Left ventricle myocardium inferior (tissue), 1 donor: ENCODE measurements around the gene HLTF. TPM values are rescaled to one million over a fixed set of nuclear protein-coding genes. Genes with fewer than 3 reads are reported as not detected.

Experiments
- DNase-seq: peaks from one replicate; pipeline ENCODE4 v3.0.0-alpha.2; 2020
- H3K27ac ChIP-seq: fragments of 200-600 bp; replicated peaks from 2 replicates; pipeline ENCODE4 v1.8.0; 2021
- H3K27me3 ChIP-seq: fragments of 200-600 bp; 2 replicates; pipeline ENCODE4 v1.8.0; 2021; ENCODE audit warnings: low read depth
- H3K36me3 ChIP-seq: fragments of 200-600 bp; 2 replicates; pipeline ENCODE4 v1.8.0; 2021
- H3K4me1 ChIP-seq: fragments of 200-600 bp; 2 replicates; pipeline ENCODE4 v1.8.0; 2021
- H3K4me3 ChIP-seq: fragments of 200-600 bp; 2 replicates; pipeline ENCODE4 v1.8.0; 2021; ENCODE audit warnings: mild to moderate bottlenecking, moderate library complexity
- H3K9me3 ChIP-seq: fragments of 200-600 bp; replicated peaks from 2 replicates; pipeline ENCODE4 v1.8.0; 2021
- CTCF ChIP-seq: fragments of 200-600 bp; IDR thresholded peaks from 2 replicates; pipeline ENCODE4 v1.8.0; 2021; ENCODE audit warnings: antibody characterized with exemption, mild to moderate bottlenecking, borderline replicate concordance
- intact Hi-C: fragments of 100-400 bp; cut with micrococcal nuclease; formaldehyde crosslinking; loops from one replicate; pipeline ENCODE4 v1.11.0; 2022
- total RNA-seq: library from RNA; stranded (reverse); fragmentation: NEBNext Ultra II Directional; extraction: Animal tissue kit (Norgen Biotek cat#: 25700); gene quantifications from one replicate; pipeline ENCODE4 v1.2.1, GENCODE V29; 2021
- donor health status: DM: no; HTN: yes; CAD: no; lungs with severe emphysema.

HLTF gene
- total RNA-seq, 1 donor from 2014 or later: 27.4 TPM

GRCh38 chr3:149007567-149008257, 78.6 kb downstream of the HLTF start:
- peaks cover 67% of the 10 kb centered on the region for H3K36me3 ChIP-seq
- peaks cover 47% of the 10 kb centered on the region for H3K4me1 ChIP-seq
- no peak overlapping the region for H3K27ac ChIP-seq
- H3K9me3 ChIP-seq: no peaks in the 10 kb centered on the region
- H3K4me3 ChIP-seq: no peak overlapping the region
- intact Hi-C loops: no loop called here
- TF ChIP-seq CTCF: no peak
- no peaks in the 10 kb centered on the region for H3K27me3 ChIP-seq
- DNase-seq: no peak

DNA sequence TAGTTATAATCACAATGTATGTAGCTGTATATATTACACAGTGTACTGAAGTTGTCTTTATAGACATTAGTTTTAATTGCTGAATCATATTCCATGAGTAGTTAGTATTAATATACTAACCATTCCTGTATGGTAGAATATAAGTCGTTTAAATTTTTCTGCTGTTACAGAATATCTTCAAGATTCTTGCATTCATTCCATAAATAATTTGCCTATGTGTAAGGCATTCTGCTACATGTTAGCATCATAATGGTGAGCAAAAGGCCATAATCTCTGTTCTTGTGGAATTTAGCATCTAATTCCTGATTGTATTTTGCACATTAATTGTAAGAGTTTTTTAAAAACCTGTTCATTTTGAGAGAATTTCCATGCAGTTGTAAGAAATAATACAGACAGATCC, 80.9 kb downstream of the HLTF start:
- Histone ChIP-seq H3K9me3 (no peaks in the 10 kb centered on the region), H3K27me3 (no peaks in the 10 kb centered on the region), H3K36me3 (peaks cover 48% of the 10 kb centered on the region), H3K4me1 (peaks cover 41% of the 10 kb centered on the region), H3K27ac (no peak overlapping the region), H3K4me3 (no peak overlapping the region)
- no peak for DNase-seq
- TF ChIP-seq CTCF: no peak
- intact Hi-C loops: no loop called here

- no peak for TF ChIP-seq CTCF
- DNase-seq: no peak
- peaks cover 48% of the 10 kb centered on the region for H3K36me3 ChIP-seq
- no peaks in the 10 kb centered on the region for H3K9me3 ChIP-seq
- H3K27me3 ChIP-seq: no peaks in the 10 kb centered on the region
- H3K4me3 ChIP-seq: no peak overlapping the region
- peaks cover 46% of the 10 kb centered on the region for H3K4me1 ChIP-seq
- peak overlapping the region; percentile 66 for H3K27ac ChIP-seq
- intact Hi-C loops: no loop called here
These were observed 81.7 kb downstream of the HLTF start for GRCh38 chr3:149004622-149005021.

GRCh38 chr3:149003653-149004305, 82.6 kb downstream of the HLTF start:
- H3K27me3 ChIP-seq: no peaks in the 10 kb centered on the region
- no peaks in the 10 kb centered on the region for H3K9me3 ChIP-seq
- peaks cover 54% of the 10 kb centered on the region for H3K4me1 ChIP-seq
- peaks cover 41% of the 10 kb centered on the region for H3K36me3 ChIP-seq
- no peak overlapping the region for H3K4me3 ChIP-seq
- no peak for DNase-seq
- no peak for TF ChIP-seq CTCF
- H3K27ac ChIP-seq: peak overlapping the region; percentile 66
- intact Hi-C loops: no loop called here

DNA sequence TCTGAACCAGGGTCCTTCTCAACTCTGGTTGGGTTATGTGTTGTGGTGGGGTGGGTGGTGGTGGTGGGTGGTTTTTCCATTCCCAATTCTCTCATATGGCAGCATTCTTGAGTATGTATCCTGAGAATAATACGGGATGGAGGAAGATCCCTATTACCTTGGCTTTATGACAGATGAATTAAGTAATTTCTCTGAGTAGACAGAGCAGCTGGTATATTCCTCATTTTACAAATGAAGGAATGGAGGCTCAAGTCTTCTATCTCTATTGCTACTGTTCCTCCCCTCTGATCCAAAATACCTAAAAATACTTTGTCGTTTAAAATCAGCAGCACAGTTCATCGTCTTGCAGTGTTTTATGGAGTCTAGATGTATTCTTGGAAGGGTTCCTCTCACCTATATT, 84.6 kb downstream of the HLTF start:
- intact Hi-C loops: no loop called here
- H3K27ac ChIP-seq: no peak overlapping the region
- H3K9me3 ChIP-seq: no peaks in the 10 kb centered on the region
- H3K4me3 ChIP-seq: no peak overlapping the region
- H3K4me1 ChIP-seq: peaks cover 75% of the 10 kb centered on the region
- no peak for TF ChIP-seq CTCF
- DNase-seq: no peak
- H3K36me3 ChIP-seq: peaks cover 32% of the 10 kb centered on the region
- no peaks in the 10 kb centered on the region for H3K27me3 ChIP-seq
